HepG2 (cell line): Measurements from ENCODE around the gene RFX7. TPM values are rescaled to one million over a fixed set of nuclear protein-coding genes. Genes with fewer than 3 reads are reported as not detected.

Experiments used
- ATAC-seq: fragments of 200-7000 bp; cut with Tn5 transposase; 3 replicates; pipeline ENCODE4 v1.9.1; 2020; ENCODE audit warnings: mild to moderate bottlenecking, moderate library complexity
- BruUV-seq: library from RNA; stranded (reverse); fragments of 400-500 nt; replicated peaks from 2 replicates; lab custom pipeline; 2021; lab: Mats Ljungman, UMichigan
- CTCF ChIA-PET: fragments of 300-600 bp; formaldehyde crosslinking; extraction: SDS; loops from one replicate; lab custom pipeline; 2021; ENCODE audit warnings: low total read pairs, inconsistent platforms, low intra/inter-chr PET ratio; lab: Yijun Ruan, JAX
- POLR2A ChIA-PET: fragments of 350-600 bp; sonication (Branson Sonifier 250); formaldehyde crosslinking; loops from one replicate; lab custom pipeline; 2020; ENCODE audit warnings: antibody characterized with exemption, inconsistent platforms; lab: Yijun Ruan, JAX
- DNase-seq: peaks from one replicate; pipeline ENCODE4 v3.0.0-alpha.2; 2015; ENCODE audit warnings: low spot score
- FAIRE-seq: peaks from 3 replicates; lab custom pipeline; 2011; peaks lifted over from hg19 to GRCh38; lab: Jason Lieb, UNC
- H2AFZ ChIP-seq: one replicate; pipeline ENCODE4 v1.6.1; 2011; ENCODE audit warnings: low read length, inconsistent platforms
- H3K27ac ChIP-seq: fragments of 300-600 bp; 3 replicates; pipeline ENCODE4 v1.8.0; 2011; ENCODE audit warnings: mixed run types, mild to moderate bottlenecking, mixed read lengths, low read length, inconsistent platforms; ENCODE audit not compliant: insufficient read depth; ENCODE audit errors: extremely low read length
- H3K27me3 ChIP-seq, 2 experiments: fragments of 200-600 bp in 1 of 2; 2 replicates in 1 of 2; 3 replicates in 1 of 2; pipeline versions ENCODE4 v1.6.0 to v1.8.0; 2011; ENCODE audit warnings: low read length in 2 of 2, mild to moderate bottlenecking in 2 of 2, moderate library complexity in 2 of 2, inconsistent platforms in 1 of 2; ENCODE audit not compliant: insufficient read depth in 2 of 2, control insufficient read depth in 1 of 2
- H3K36me3 ChIP-seq, 2 experiments: fragments of 200-600 bp in 1 of 2; replicated peaks in 1 of 2; 2 replicates in 1 of 2; 3 replicates in 1 of 2; pipeline versions ENCODE4 v1.5.1 to v1.8.0; 2011; ENCODE audit warnings: low read length in 2 of 2, inconsistent platforms in 1 of 2; ENCODE audit not compliant: insufficient read depth in 2 of 2, control insufficient read depth in 1 of 2
- H3K4me1 ChIP-seq: 2 replicates; pipeline ENCODE4 v1.5.1; 2012; ENCODE audit warnings: low read length, inconsistent platforms; ENCODE audit not compliant: insufficient read depth
- H3K4me2 ChIP-seq: 2 replicates; pipeline ENCODE4 v1.6.0; 2011; ENCODE audit warnings: low read depth, low read length, inconsistent platforms
- H3K4me3 ChIP-seq, 3 experiments: fragments of 200-600 bp in 1 of 3; sonication (generic), shearing (Covaris generic) in 1 of 3; replicated peaks in 1 of 3; 2 replicates each; pipeline ENCODE4 v1.5.1; 2011 to 2016; ENCODE audit warnings: low read length in 3 of 3, inconsistent platforms in 2 of 3, low read depth in 2 of 3, mild to moderate bottlenecking in 2 of 3, control low read depth in 1 of 3, mixed read lengths in 1 of 3; ENCODE audit not compliant: insufficient read depth in 1 of 3
- H3K79me2 ChIP-seq: one replicate; pipeline ENCODE4 v1.6.1; 2011; ENCODE audit warnings: low read length, inconsistent platforms; ENCODE audit not compliant: insufficient read depth
- H3K9ac ChIP-seq: 2 replicates; pipeline ENCODE4 v1.6.0; 2011; ENCODE audit warnings: mild to moderate bottlenecking, low read depth, low read length, inconsistent platforms; ENCODE audit not compliant: insufficient read depth
- H3K9me3 ChIP-seq: 2 replicates; pipeline ENCODE4 v1.5.1; 2012; ENCODE audit warnings: mild to moderate bottlenecking, low read length
- H4K20me1 ChIP-seq: 2 replicates; pipeline ENCODE4 v1.6.0; 2011; ENCODE audit warnings: inconsistent platforms, mild to moderate bottlenecking, low read length, moderate library complexity; ENCODE audit not compliant: insufficient read depth
- DNMT1 ChIP-seq: sonication (generic); formaldehyde crosslinking; IDR thresholded peaks from 2 replicates; pipeline ENCODE4 v1.5.1; 2020; ENCODE audit warnings: mild to moderate bottlenecking, missing genetic modification reagents
- ETV5 ChIP-seq: IDR thresholded peaks from 2 replicates; pipeline ENCODE4 v1.6.1; 2018; ENCODE audit warnings: missing biosample characterization, missing genetic modification reagents, inconsistent platforms, borderline replicate concordance
- GTF3A ChIP-seq: sonication (generic); formaldehyde crosslinking; conservative IDR thresholded peaks from 2 replicates; pipeline ENCODE4 v1.4.0; 2020; ENCODE audit warnings: mild to moderate bottlenecking, missing genetic modification reagents
- MTF2 ChIP-seq: sonication (generic); formaldehyde crosslinking; IDR thresholded peaks from 2 replicates; pipeline ENCODE4 v1.5.0; 2020; ENCODE audit warnings: missing genetic modification reagents, borderline replicate concordance
- NR2F2 ChIP-seq: IDR thresholded peaks from 2 replicates; pipeline ENCODE4 v1.6.1; 2012; ENCODE audit warnings: low read depth, inconsistent platforms, borderline replicate concordance
- RBM39 ChIP-seq: fragments of 200-400 bp; formaldehyde crosslinking; IDR thresholded peaks from one replicate; pipeline ENCODE4 v1.6.1; 2018; ENCODE audit warnings: antibody characterized with exemption, mild to moderate bottlenecking, low read depth, low read length; ENCODE audit not compliant: poor library complexity, severe bottlenecking
- ZBTB21 ChIP-seq: sonication (generic); formaldehyde crosslinking; IDR thresholded peaks from 2 replicates; pipeline ENCODE4 v1.4.0; 2020; ENCODE audit warnings: missing genetic modification reagents
- ZBTB7B ChIP-seq: sonication (generic); formaldehyde crosslinking; IDR thresholded peaks from 2 replicates; pipeline ENCODE4 v1.4.0; 2020; ENCODE audit warnings: missing genetic modification reagents
- ZNF350 ChIP-seq: sonication (generic); formaldehyde crosslinking; IDR thresholded peaks from 2 replicates; pipeline ENCODE4 v1.4.0; 2020; ENCODE audit warnings: mild to moderate bottlenecking, low read depth, missing genetic modification reagents, borderline replicate concordance
- ZNF557 ChIP-seq: sonication (generic); formaldehyde crosslinking; IDR thresholded peaks from 2 replicates; pipeline ENCODE4 v1.4.0; 2020; ENCODE audit warnings: missing genetic modification reagents
- ZNF660 ChIP-seq: sonication (generic); formaldehyde crosslinking; IDR thresholded peaks from 2 replicates; pipeline ENCODE4 v1.5.1; 2020; ENCODE audit warnings: mild to moderate bottlenecking, low read depth, missing genetic modification reagents, borderline replicate concordance
- ZNF766 ChIP-seq: sonication (generic); formaldehyde crosslinking; IDR thresholded peaks from 2 replicates; pipeline ENCODE4 v1.5.0; 2020; ENCODE audit warnings: missing genetic modification reagents, borderline replicate concordance
- ZNF879 ChIP-seq: sonication (generic); formaldehyde crosslinking; IDR thresholded peaks from 2 replicates; pipeline ENCODE4 v1.8.1; 2023; ENCODE audit warnings: missing genetic modification reagents
- WGBS: methylation state at CpG from one replicate; pipeline ENCODE4 v1.1.6; 2017; ENCODE audit warnings: low lambda C conversion rate; 5-methylcytosine and 5-hydroxymethylcytosine counted together
- in situ Hi-C: cut with HindIII; loops from 2 replicates; pipeline ENCODE4 v1.10.0; 2017; ENCODE audit warnings: low pct_unique_long_range_greater_than_20kb; ENCODE audit not compliant: extremely low pct_ligation_motif_present
- intact Hi-C: fragments of 100-400 bp; cut with micrococcal nuclease; formaldehyde crosslinking; loops from one replicate; pipeline ENCODE4 v1.10.0; 2022; ENCODE audit not compliant: unreplicated experiment
- polyA plus RNA-seq, 8 experiments: library from polyadenylated mRNA; depleted of rRNA in 3 of 8; stranded (reverse) in 7 of 8; unstranded in 1 of 8; fragments of >200 nt; fragmentation: Illumina TruSeq in 4 of 8; extraction: Trizol in 4 of 8; gene quantifications; 2 replicates each; pipeline versions ENCODE4 v1.2.1 to v1.2.3, GENCODE V29; 2011 to 2016; ENCODE audit warnings: low read depth in 4 of 8, missing spikeins in 1 of 8, mixed read lengths in 1 of 8; ENCODE audit not compliant: insufficient read depth in 1 of 8
- total RNA-seq, 5 experiments: library from RNA; depleted of rRNA; stranded (reverse); fragments of >200 nt; fragmentation: Illumina TruSeq; extraction: Trizol; gene quantifications; 2 replicates each; pipeline ENCODE4 v1.2.3, GENCODE V29; 2016; ENCODE audit warnings: low read depth in 1 of 5
- TF ChIP-seq, protein P1 (sequence below): sonication (generic); formaldehyde crosslinking; IDR thresholded peaks from 2 replicates; pipeline ENCODE4 v1.8.1; 2022; ENCODE audit warnings: mild to moderate bottlenecking, missing genetic modification reagents
- TF ChIP-seq, protein P2 (sequence below): sonication (generic); formaldehyde crosslinking; IDR thresholded peaks from 2 replicates; pipeline ENCODE4 v1.9.0; 2022; ENCODE audit warnings: missing genetic modification reagents, mild to moderate bottlenecking, borderline replicate concordance

The RFX7 gene
- total and polyA plus RNA-seq, 2 of the 13 experiments (the other 11 are each of a cell fraction or from before 2014, with no cell fraction given), result 8.5 to 10.4 TPM

DNA sequence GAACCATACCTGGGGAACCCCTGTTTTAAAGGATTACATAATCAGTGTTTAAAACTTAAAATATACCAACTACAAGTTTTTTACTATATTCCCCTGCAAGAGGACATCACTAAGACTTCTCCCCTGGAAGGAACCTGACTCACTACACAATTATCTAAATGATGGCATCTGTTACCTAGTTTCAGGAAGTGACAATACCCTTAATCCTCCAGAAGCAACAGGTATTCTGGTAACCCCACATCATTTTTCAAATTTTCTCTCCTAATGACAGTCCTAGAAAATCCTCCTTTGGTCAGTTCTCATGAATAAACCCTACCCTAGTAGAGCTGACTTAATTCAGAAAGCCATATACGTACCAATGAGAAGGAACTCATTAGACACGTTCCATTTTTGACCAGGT, 78.4 kb downstream of the RFX7 start:
- no peak for TF ChIP-seq NR2F2
- TF ChIP-seq ZNF766 (CRISPR knock-in tag), result no peak
- no peak for TF ChIP-seq ZBTB7B (CRISPR knock-in tag)
- no peak for TF ChIP-seq ZNF660 (CRISPR knock-in tag)
- intact Hi-C loops (no loop called here), in situ Hi-C loops (no loop called here)
- DNase-seq, result no peak
- peaks cover 21% of the 10 kb centered on the region for H3K79me2 ChIP-seq
- H3K36me3 ChIP-seq, result peaks cover 5 to 29% of the 10 kb centered on the region in 2 experiments
- no peak overlapping the region for H3K9ac ChIP-seq
- no peak overlapping the region for H3K4me3 ChIP-seq
- no TSS peak for BruUV-seq
- ChIA-PET CTCF (no interaction called here), POLR2A (no interaction called here)
- FAIRE-seq, result no peak
- no peak overlapping the region for H3K27ac ChIP-seq
- ATAC-seq, result no peak
- WGBS, result 98% methylated on average over 2 of the region's 2 CpGs
- H3K4me2 ChIP-seq, result no peak overlapping the region
- no peak overlapping the region for H2AFZ ChIP-seq
- no peaks in the 10 kb centered on the region for H3K9me3 ChIP-seq
- H4K20me1 ChIP-seq, result no peaks in the 10 kb centered on the region; the same call in 1 of the 2 replicates
- 0 out of 2 replicates have a peak, but pooled peaks cover 5% of the 10 kb centered on the region for H3K4me1 ChIP-seq
- H3K27me3 ChIP-seq, result no peaks in the 10 kb centered on the region

DNA sequence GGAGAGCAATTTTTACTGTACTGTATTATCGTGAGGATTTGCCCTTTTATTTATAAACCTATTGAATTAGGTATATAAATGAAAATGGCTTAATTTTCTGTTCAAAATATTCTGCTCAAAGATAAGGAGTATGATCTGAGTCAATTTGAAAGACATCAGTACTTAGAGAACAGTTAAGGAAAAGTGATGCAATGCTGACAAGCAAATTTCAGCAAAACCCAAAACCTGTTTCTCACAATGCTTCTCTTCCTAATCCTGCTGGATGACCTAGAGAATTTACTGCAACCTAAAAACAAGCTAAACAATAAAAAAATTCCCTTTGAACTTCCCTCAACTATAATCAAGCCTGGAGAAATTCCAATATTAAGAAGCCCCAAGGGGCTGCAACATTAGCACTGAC, 82.7 kb downstream of the RFX7 start:
- ChIA-PET CTCF (no interaction called here), POLR2A (no interaction called here)
- Histone ChIP-seq H3K27me3 (no peaks in the 10 kb centered on the region), H4K20me1 (no peaks in the 10 kb centered on the region; the same call in 1 of the 2 replicates), H3K27ac (no peak overlapping the region), H3K9me3 (no peaks in the 10 kb centered on the region), H2AFZ (no peak overlapping the region), H3K4me3 (no peak overlapping the region), H3K36me3 (peaks cover 0 to 13% of the 10 kb centered on the region in 2 experiments; a peak in 3 of 5 replicates), H3K79me2 (peaks cover 19% of the 10 kb centered on the region), H3K4me1 (0 out of 2 replicates have a peak, but pooled peaks cover 4% of the 10 kb centered on the region), H3K9ac (no peak overlapping the region), H3K4me2 (no peak overlapping the region)
- DNase-seq (no peak), ATAC-seq (no peak), FAIRE-seq (no peak)
- 98% methylated on average over 1 of the region's 1 CpG for WGBS
- in situ Hi-C loops (no loop called here), intact Hi-C loops (no loop called here)
- BruUV-seq, result no TSS peak
- TF ChIP-seq ZBTB21 (no peak), ZNF350 (CRISPR knock-in tag) (no peak), ZNF879 (no peak), ETV5 (CRISPR knock-in tag) (no peak), MTF2 (CRISPR knock-in tag) (no peak), ZNF557 (CRISPR knock-in tag) (no peak), GTF3A (CRISPR knock-in tag) (no peak), DNMT1 (CRISPR knock-in tag) (no peak), RBM39 (no peak)
- TF ChIP-seq, protein P1, sequence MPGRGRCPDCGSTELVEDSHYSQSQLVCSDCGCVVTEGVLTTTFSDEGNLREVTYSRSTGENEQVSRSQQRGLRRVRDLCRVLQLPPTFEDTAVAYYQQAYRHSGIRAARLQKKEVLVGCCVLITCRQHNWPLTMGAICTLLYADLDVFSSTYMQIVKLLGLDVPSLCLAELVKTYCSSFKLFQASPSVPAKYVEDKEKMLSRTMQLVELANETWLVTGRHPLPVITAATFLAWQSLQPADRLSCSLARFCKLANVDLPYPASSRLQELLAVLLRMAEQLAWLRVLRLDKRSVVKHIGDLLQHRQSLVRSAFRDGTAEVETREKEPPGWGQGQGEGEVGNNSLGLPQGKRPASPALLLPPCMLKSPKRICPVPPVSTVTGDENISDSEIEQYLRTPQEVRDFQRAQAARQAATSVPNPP (CRISPR knock-in tag), result no peak
- TF ChIP-seq, protein P2, sequence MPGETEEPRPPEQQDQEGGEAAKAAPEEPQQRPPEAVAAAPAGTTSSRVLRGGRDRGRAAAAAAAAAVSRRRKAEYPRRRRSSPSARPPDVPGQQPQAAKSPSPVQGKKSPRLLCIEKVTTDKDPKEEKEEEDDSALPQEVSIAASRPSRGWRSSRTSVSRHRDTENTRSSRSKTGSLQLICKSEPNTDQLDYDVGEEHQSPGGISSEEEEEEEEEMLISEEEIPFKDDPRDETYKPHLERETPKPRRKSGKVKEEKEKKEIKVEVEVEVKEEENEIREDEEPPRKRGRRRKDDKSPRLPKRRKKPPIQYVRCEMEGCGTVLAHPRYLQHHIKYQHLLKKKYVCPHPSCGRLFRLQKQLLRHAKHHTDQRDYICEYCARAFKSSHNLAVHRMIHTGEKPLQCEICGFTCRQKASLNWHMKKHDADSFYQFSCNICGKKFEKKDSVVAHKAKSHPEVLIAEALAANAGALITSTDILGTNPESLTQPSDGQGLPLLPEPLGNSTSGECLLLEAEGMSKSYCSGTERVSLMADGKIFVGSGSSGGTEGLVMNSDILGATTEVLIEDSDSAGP (CRISPR knock-in tag), result no peak
